ENCODE results near the gene ERG.
A peak's percentile ranks its signal among the peaks of the same experiment; 100 is the strongest.

Gene ERG

GRCh38 chr21:38337793-38338192, 160.5 kb downstream of the ERG start:
- TF ChIP-seq CTCF (IDR thresholded peaks at IDR 0.05; ENCODE audit: low read depth, low read length), result no peak
- no peak for DNase-seq (ENCODE audit: extremely low read depth, low read depth)

- no peak for DNase-seq (ENCODE audit: extremely low read depth, low read depth)
- TF ChIP-seq CTCF (IDR thresholded peaks at IDR 0.05; ENCODE audit: low read depth, low read length), result no peak
Observed at GRCh38 chr21:38334866-38335265, 163.4 kb downstream of the ERG start.

- DNase-seq (ENCODE audit: extremely low read depth, low read depth), result no peak
- peak; percentile 24 for TF ChIP-seq CTCF (IDR thresholded peaks at IDR 0.05; ENCODE audit: low read depth, low read length)
Observed at GRCh38 chr21:38333301-38334272, 164.7 kb downstream of the ERG start.

- TF ChIP-seq CTCF (IDR thresholded peaks at IDR 0.05; ENCODE audit: low read depth, low read length), result no peak
- no peak for DNase-seq (ENCODE audit: extremely low read depth, low read depth)
Observed at GRCh38 chr21:38330666-38331065, 167.6 kb downstream of the ERG start.

Data from AG09319 (cell line).